Large intestine (tissue), 3 donors: Measurements from ENCODE around the gene DEGS2. TPM values are rescaled to one million over a fixed set of nuclear protein-coding genes. Genes with fewer than 3 reads are reported as not detected.

Experiments
- DNase-seq, 2 donors: peaks; one replicate each; pipeline versions ENCODE4 v3.0.0 to v3.0.0-alpha.2; 2013
- H3K27ac ChIP-seq: one replicate; pipeline ENCODE4 v1.5.1; 2013; ENCODE audit warnings: low read length
- H3K27me3 ChIP-seq: 2 replicates; pipeline ENCODE4 v1.6.1; 2013; ENCODE audit warnings: low read length; ENCODE audit not compliant: control insufficient read depth, insufficient read depth
- H3K36me3 ChIP-seq: 2 replicates; pipeline ENCODE4 v1.6.1; 2013; ENCODE audit warnings: low read length; ENCODE audit not compliant: control insufficient read depth, insufficient read depth
- H3K4me1 ChIP-seq: one replicate; pipeline ENCODE4 v1.6.1; 2013; ENCODE audit warnings: low read length; ENCODE audit not compliant: control insufficient read depth, insufficient read depth
- H3K4me3 ChIP-seq: one replicate; pipeline ENCODE4 v1.5.1; 2013; ENCODE audit warnings: low read length
- H3K9me3 ChIP-seq: one replicate; pipeline ENCODE4 v1.6.1; 2013; ENCODE audit warnings: mild to moderate bottlenecking, low read depth, low read length, moderate library complexity; ENCODE audit not compliant: control insufficient read depth
- WGBS: methylation state at CpG from one replicate; pipeline ENCODE4 v1.1.5; 2013; ENCODE audit warnings: low lambda C conversion rate; ENCODE audit not compliant: insufficient coverage; 5-methylcytosine and 5-hydroxymethylcytosine counted together
- polyA plus RNA-seq: library from polyadenylated mRNA; unstranded; fragments of 120-200 nt; gene quantifications from one replicate; pipeline ENCODE4 v1.2.1, GENCODE V29; 2013

The DEGS2 gene
- polyA plus RNA-seq, 1 donor = 21.6 TPM

DNA sequence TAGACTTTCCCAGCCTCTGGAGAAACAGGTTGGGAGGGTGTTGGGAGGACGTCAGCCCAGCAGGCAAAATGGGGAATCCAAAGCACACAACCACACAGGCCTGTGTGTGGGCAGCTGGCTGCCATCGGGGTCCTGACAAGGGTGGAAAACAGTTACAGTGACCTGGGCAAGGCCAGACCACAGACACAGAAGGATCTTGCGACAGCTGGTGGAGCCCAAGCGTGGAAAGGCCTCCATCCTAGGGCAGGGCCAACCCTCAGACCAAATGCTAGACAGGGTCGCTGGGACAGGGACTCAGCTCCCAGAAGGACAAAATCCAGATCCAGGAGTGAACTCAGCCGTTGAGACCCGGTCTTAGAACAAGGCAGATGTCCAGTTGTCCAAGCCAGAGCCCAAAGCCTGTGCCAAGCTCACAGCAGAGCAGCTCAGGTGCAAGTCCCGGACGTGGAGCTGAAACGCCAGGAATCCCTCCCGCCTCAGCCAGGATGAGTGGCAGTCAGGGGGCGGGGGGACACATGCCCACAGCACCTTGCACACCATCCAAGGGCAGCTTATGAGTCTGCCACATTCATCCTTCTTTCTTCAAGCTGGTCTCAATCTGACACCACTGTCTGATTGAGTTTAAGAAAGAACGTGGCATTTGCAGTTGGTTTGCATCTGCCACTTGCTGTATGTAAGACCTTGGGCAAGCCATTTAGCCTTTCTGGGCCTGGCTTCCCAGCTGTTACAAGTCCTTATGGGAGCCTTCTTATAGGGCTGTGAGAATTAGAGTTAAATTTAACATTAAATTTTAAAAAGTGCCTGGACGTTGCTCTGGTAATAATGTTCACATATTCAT is 37.6 kb downstream of the DEGS2 start:
- DNase-seq = no peak
- Histone ChIP-seq H3K27me3 (no peaks in the 10 kb centered on the region), H3K27ac (no peak overlapping the region), H3K36me3 (peaks cover 49% of the 10 kb centered on the region), H3K4me1 (no peaks in the 10 kb centered on the region), H3K4me3 (no peak overlapping the region), H3K9me3 (no peaks in the 10 kb centered on the region)
- WGBS = no CpG with 5 or more reads among the region's 14 CpGs

DNA sequence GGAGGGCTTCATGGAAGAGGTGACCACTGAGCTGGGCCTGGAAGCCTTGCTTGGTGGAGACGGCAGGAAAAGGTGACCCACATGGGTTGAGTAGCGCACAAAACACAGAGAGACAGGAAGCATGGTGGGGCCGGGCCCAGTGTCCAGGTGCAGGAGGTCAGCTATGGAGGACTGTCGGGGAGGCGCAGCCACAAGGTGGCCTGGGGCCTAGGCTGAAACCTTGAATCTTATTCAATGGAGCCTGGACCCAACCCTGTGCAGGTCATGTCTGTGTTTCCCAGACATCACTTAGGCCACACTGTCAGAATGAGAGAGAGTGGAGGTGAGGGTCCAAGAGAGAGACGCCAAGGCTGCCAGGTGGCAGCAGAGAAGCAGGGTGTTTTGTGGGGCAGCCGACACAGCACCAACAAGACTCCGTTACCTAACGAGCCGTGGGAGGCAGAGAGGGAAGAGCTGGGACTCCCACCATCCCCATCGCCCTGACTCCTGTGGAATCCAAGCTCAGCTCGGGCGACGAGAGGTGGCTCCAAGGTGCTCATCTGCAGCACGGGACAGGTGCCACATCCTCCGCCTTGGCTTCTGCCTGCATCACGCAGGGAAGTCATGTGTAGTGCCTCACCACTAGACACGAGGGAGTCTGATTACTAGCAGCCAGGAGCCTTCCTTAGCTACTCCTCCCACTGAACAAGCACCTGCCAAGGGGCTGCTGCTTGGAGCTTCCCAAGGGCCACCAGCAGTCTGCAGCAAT is 38.7 kb downstream of the DEGS2 start:
- WGBS = no CpG with 5 or more reads among the region's 18 CpGs
- H3K4me1 ChIP-seq = no peaks in the 10 kb centered on the region
- DNase-seq = no peak
- no peak overlapping the region for H3K27ac ChIP-seq
- H3K36me3 ChIP-seq = peaks cover 41% of the 10 kb centered on the region
- H3K9me3 ChIP-seq = no peaks in the 10 kb centered on the region
- no peak overlapping the region for H3K4me3 ChIP-seq
- H3K27me3 ChIP-seq = no peaks in the 10 kb centered on the region

GRCh38 chr14:100119251-100119650 is 40.2 kb downstream of the DEGS2 start:
- WGBS = no CpG with 5 or more reads among the region's 8 CpGs
- Histone ChIP-seq H3K27me3 (no peaks in the 10 kb centered on the region), H3K36me3 (peaks cover 37% of the 10 kb centered on the region), H3K4me3 (no peak overlapping the region), H3K27ac (no peak overlapping the region), H3K9me3 (no peaks in the 10 kb centered on the region), H3K4me1 (no peaks in the 10 kb centered on the region)
- no peak for DNase-seq

GRCh38 chr14:100118396-100119011 is 40.9 kb downstream of the DEGS2 start:
- DNase-seq = no peak
- WGBS = no CpG with 5 or more reads among the region's 7 CpGs
- peaks cover 32% of the 10 kb centered on the region for H3K36me3 ChIP-seq

DNA sequence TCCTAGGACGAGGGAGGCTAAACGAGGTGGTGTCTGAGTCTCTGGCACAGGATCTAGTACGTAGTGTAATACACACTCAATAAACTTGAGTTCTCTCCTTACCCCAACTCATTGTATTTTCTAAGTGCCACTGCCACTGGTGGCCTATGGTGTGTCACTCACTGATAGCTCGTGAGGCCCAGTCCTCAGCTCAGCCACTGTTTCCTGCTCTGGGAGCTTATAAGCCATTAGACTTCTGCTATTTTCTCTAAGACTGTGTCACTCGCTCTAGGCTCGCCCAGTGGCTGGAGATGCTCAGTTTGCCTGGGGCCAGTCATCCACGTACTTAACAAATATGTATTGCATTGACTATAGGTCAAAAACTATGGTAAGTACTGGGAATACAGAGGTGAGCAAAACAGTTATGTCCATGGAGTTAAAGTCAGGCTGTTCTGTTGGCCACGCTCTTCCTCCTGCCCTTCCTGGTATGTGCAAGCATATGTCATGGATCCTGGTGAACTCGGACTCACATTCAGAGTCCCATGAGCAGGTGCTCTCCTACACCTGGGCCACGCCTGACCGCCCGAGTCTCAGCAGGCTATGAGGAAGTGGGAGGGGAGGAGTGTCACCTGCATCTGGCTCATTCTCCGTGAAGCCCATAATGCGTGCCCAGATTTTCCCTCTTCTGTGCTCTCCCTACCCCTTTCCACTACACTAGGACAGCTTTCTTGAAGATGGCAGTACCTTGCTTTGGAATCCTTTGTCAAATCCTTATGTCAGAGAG is 41.6 kb downstream of the DEGS2 start:
- no peaks in the 10 kb centered on the region for H3K9me3 ChIP-seq
- H3K27ac ChIP-seq = no peak overlapping the region
- H3K4me3 ChIP-seq = no peak overlapping the region
- H3K36me3 ChIP-seq = peaks cover 31% of the 10 kb centered on the region
- H3K4me1 ChIP-seq = no peaks in the 10 kb centered on the region
- no peaks in the 10 kb centered on the region for H3K27me3 ChIP-seq
- WGBS = 100% methylated on average over 2 of the region's 14 CpGs
- peak in 1 of 2 donors; percentile 22 for DNase-seq

More at GRCh38 chr14:100118396-100119011, 40.9 kb downstream of the DEGS2 start:
- no peaks in the 10 kb centered on the region for H3K27me3 ChIP-seq
- no peaks in the 10 kb centered on the region for H3K4me1 ChIP-seq
- no peak overlapping the region for H3K4me3 ChIP-seq
- H3K9me3 ChIP-seq = no peaks in the 10 kb centered on the region
- no peak overlapping the region for H3K27ac ChIP-seq

- no peaks in the 10 kb centered on the region for H3K4me1 ChIP-seq
Measured at GRCh38 chr14:100117026-100117425, 42.4 kb downstream of the DEGS2 start.

GRCh38 chr14:100116134-100116533 is 43.3 kb downstream of the DEGS2 start:
- H3K36me3 ChIP-seq = peaks cover 27% of the 10 kb centered on the region
- H3K27me3 ChIP-seq = no peaks in the 10 kb centered on the region
- WGBS = no CpG with 5 or more reads among the region's 3 CpGs
- no peaks in the 10 kb centered on the region for H3K9me3 ChIP-seq
- DNase-seq = no peak
- H3K27ac ChIP-seq = no peak overlapping the region
- H3K4me1 ChIP-seq = no peaks in the 10 kb centered on the region
- H3K4me3 ChIP-seq = no peak overlapping the region

More at GRCh38 chr14:100117026-100117425, 42.4 kb downstream of the DEGS2 start:
- H3K27me3 ChIP-seq = no peaks in the 10 kb centered on the region
- no peak overlapping the region for H3K27ac ChIP-seq
- no CpG with 5 or more reads among the region's 10 CpGs for WGBS
- DNase-seq = no peak
- H3K9me3 ChIP-seq = no peaks in the 10 kb centered on the region
- H3K36me3 ChIP-seq = peaks cover 31% of the 10 kb centered on the region
- no peak overlapping the region for H3K4me3 ChIP-seq

- no CpG with 5 or more reads among the region's 8 CpGs for whole genome bisulfite sequencing
- Histone ChIP-seq H3K27ac (no peak overlapping the region), H3K4me3 (no peak overlapping the region), H3K27me3 (no peaks in the 10 kb centered on the region), H3K36me3 (peaks cover 25% of the 10 kb centered on the region), H3K4me1 (no peaks in the 10 kb centered on the region), H3K9me3 (no peaks in the 10 kb centered on the region)
- DNase-seq = no peak
Measured at GRCh38 chr14:100115726-100116125, 43.7 kb downstream of the DEGS2 start.

GRCh38 chr14:100115236-100115635 is 44.2 kb downstream of the DEGS2 start:
- Histone ChIP-seq H3K27me3 (no peaks in the 10 kb centered on the region), H3K4me1 (no peaks in the 10 kb centered on the region), H3K36me3 (peaks cover 24% of the 10 kb centered on the region), H3K4me3 (no peak overlapping the region), H3K27ac (no peak overlapping the region), H3K9me3 (no peaks in the 10 kb centered on the region)
- no peak for DNase-seq
- WGBS = no CpG with 5 or more reads among the region's 6 CpGs
